A673 (cell line): ENCODE measurements around the gene PLPP2. TPM values are rescaled to one million over a fixed set of nuclear protein-coding genes. Genes with fewer than 3 reads are reported as not detected.

ENCODE experiments used
- BruUV-seq: library from RNA; stranded (reverse); fragments of 400-500 nt; replicated peaks from 2 replicates; lab custom pipeline; 2021; lab: Mats Ljungman, UMichigan
- CTCF ChIA-PET: fragments of 300-600 bp; sonication (Branson Sonifier 250); formaldehyde crosslinking; loops from one replicate; lab custom pipeline; 2022; ENCODE audit warnings: antibody characterized with exemption; lab: Charles Lee
- POLR2A ChIA-PET: fragments of 300-600 bp; sonication (Branson Sonifier 250); formaldehyde crosslinking; loops from one replicate; lab custom pipeline; 2022; ENCODE audit warnings: antibody characterized with exemption; ENCODE audit not compliant: low non-redundant PET; lab: Charles Lee
- DNase-seq: peaks from one replicate; pipeline ENCODE4 v3.0.0-alpha.2; 2015; ENCODE audit warnings: low spot score
- H3K27ac ChIP-seq: fragments of 200-600 bp; sonication (generic); 2 replicates; pipeline ENCODE4 v1.5.1; 2016; ENCODE audit warnings: mixed run types, low read depth, mild to moderate bottlenecking, mixed read lengths, antibody characterized with exemption, low read length; ENCODE audit not compliant: poor library complexity, severe bottlenecking
- H3K27me3 ChIP-seq: fragments of 200-600 bp; sonication (generic); replicated peaks from 2 replicates; pipeline ENCODE4 v1.6.1; 2017; ENCODE audit warnings: mixed run types, low read depth, mild to moderate bottlenecking, mixed read lengths, antibody characterized with exemption, low read length; ENCODE audit not compliant: insufficient read depth, poor library complexity
- H3K36me3 ChIP-seq: fragments of 200-600 bp; sonication (generic); 2 replicates; pipeline ENCODE4 v1.6.1; 2016; ENCODE audit warnings: mixed run types, mild to moderate bottlenecking, mixed read lengths, antibody characterized with exemption, low read length; ENCODE audit not compliant: insufficient read depth, poor library complexity, severe bottlenecking
- H3K4me1 ChIP-seq: fragments of 200-600 bp; sonication (generic); 2 replicates; pipeline ENCODE4 v1.6.1; 2017; ENCODE audit warnings: mixed run types, mild to moderate bottlenecking, mixed read lengths, antibody characterized with exemption, low read length; ENCODE audit not compliant: insufficient read depth, poor library complexity, severe bottlenecking
- H3K4me3 ChIP-seq: fragments of 200-600 bp; sonication (generic); 2 replicates; pipeline ENCODE4 v1.5.1; 2016; ENCODE audit warnings: low read depth, mixed run types, mild to moderate bottlenecking, mixed read lengths, low read length; ENCODE audit not compliant: poor library complexity, severe bottlenecking
- H3K9me3 ChIP-seq: fragments of 200-600 bp; sonication (generic); 2 replicates; pipeline ENCODE4 v1.6.1; 2016; ENCODE audit warnings: mixed run types, low read depth, mild to moderate bottlenecking, mixed read lengths, antibody characterized with exemption, low read length; ENCODE audit not compliant: poor library complexity, severe bottlenecking
- EZH2 ChIP-seq: fragments of 200-600 bp; sonication (generic); IDR thresholded peaks from 2 replicates; pipeline ENCODE4 v1.6.1; 2017; ENCODE audit warnings: borderline replicate concordance, low read depth, mild to moderate bottlenecking, mixed read lengths, antibody characterized with exemption, low read length; ENCODE audit not compliant: poor library complexity, severe bottlenecking
- intact Hi-C: fragments of 100-400 bp; cut with micrococcal nuclease; formaldehyde crosslinking; loops from one replicate; pipeline ENCODE4 v1.10.0; 2022; ENCODE audit not compliant: unreplicated experiment
- total RNA-seq: library from RNA; stranded (reverse); gene quantifications from 2 replicates; pipeline ENCODE4 v1.2.3, GENCODE V29; 2021
- TF ChIP-seq, protein P1 (sequence below): fragments of 300-800, 200-600 bp; sonication (generic); conservative IDR thresholded peaks from 2 replicates; pipeline ENCODE4 v1.5.1; 2017; ENCODE audit warnings: low read depth, mild to moderate bottlenecking, antibody characterized with exemption, low read length, moderate library complexity, mixed read lengths

The PLPP2 gene
- total RNA-seq, 1 experiment from 2014 or later = 2.6 TPM

DNA sequence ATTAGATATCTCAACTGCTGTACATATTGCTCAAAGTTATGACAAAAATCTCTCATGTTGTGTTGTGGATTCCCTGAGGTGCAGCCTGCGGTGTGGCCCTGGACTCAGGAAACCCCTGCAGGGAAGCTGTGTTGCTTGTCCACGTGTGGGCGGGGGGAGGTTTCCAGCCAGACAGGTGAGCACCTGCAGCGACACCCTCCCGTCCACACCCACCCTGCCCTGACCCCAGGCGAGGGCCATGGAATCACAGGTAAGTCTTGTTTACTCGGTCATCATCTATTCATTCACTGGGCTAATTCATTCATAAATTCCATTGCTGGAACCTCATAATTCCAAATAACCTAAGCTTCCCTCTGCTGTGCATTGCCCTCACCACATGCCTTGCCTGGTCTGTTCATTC is 14.1 kb downstream of the PLPP2 start:
- no peak for TF ChIP-seq EZH2
- TF ChIP-seq, protein P1, sequence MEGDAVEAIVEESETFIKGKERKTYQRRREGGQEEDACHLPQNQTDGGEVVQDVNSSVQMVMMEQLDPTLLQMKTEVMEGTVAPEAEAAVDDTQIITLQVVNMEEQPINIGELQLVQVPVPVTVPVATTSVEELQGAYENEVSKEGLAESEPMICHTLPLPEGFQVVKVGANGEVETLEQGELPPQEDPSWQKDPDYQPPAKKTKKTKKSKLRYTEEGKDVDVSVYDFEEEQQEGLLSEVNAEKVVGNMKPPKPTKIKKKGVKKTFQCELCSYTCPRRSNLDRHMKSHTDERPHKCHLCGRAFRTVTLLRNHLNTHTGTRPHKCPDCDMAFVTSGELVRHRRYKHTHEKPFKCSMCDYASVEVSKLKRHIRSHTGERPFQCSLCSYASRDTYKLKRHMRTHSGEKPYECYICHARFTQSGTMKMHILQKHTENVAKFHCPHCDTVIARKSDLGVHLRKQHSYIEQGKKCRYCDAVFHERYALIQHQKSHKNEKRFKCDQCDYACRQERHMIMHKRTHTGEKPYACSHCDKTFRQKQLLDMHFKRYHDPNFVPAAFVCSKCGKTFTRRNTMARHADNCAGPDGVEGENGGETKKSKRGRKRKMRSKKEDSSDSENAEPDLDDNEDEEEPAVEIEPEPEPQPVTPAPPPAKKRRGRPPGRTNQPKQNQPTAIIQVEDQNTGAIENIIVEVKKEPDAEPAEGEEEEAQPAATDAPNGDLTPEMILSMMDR = no peak
- Histone ChIP-seq H3K9me3 (no peaks in the 10 kb centered on the region), H3K4me1 (no peaks in the 10 kb centered on the region), H3K36me3 (no peaks in the 10 kb centered on the region), H3K27me3 (peaks cover 39% of the 10 kb centered on the region), H3K27ac (no peak overlapping the region), H3K4me3 (no peak overlapping the region)
- ChIA-PET CTCF (no interaction called here), POLR2A (no interaction called here)
- no TSS peak for BruUV-seq
- DNase-seq = no peak
- intact Hi-C loops = no loop called here

DNA sequence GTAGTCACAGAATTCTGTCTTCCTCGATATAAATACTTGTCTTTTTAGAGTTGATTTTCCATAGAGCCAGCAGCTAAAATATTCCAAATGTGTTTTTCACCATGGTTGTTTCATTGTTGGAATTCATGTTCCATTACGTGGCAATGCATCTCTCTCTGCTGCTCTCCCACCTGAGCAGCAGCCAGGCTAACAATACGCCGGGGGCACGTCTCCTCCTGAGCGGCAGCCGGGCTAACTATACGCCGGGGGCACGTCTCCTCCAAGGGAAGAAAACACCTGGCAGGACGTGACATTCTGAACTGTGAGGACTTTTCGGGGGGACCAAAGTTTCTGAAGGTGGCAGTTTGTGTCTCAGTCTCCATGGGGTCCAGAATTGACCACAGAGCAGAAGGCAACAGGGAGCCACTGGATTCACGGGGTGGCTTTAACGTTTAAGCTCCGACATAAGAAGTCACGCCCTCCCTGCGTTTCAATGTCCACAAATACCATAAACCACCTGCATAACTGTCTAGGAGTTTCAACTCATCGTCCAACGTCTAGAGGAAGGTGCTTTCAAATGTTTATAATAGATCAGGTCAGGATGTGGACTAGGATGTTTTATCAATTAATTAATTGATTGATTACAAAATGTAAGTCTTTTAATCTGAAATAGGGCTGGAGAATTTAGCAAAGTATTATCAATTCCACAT is 15.1 kb downstream of the PLPP2 start:
- TF ChIP-seq EZH2 = no peak
- TF ChIP-seq, protein P1 = no peak
- no peak for DNase-seq
- BruUV-seq = no TSS peak
- Histone ChIP-seq H3K27ac (no peak overlapping the region), H3K9me3 (no peaks in the 10 kb centered on the region), H3K4me3 (no peak overlapping the region), H3K36me3 (no peaks in the 10 kb centered on the region), H3K4me1 (no peaks in the 10 kb centered on the region), H3K27me3 (peaks cover 39% of the 10 kb centered on the region)
- CTCF ChIA-PET = no interaction called here
- POLR2A ChIA-PET = no interaction called here
- intact Hi-C loops = no loop called here

DNA sequence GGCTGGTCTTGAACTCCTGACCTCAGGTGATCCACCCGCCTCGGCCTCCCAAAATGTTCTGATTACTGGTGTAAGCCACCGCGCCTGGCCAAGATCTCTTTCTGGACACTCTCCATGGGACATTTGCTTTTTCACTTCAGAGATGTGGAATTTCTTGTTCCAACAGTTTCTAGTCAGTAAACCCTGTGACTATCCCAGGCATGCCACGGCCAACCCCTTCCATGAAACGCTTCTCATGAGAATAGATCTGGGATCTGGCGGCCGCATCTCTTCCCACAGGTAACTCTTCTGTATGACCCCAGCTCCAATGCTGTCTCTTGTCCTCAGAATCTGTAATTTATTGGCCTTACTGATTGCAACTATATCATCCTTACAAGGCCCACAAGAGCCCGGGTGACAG is 16.2 kb downstream of the PLPP2 start:
- H3K9me3 ChIP-seq = no peaks in the 10 kb centered on the region
- BruUV-seq = no TSS peak
- intact Hi-C loops = no loop called here
- DNase-seq = no peak
- H3K36me3 ChIP-seq = no peaks in the 10 kb centered on the region
- no peak overlapping the region for H3K4me3 ChIP-seq
- H3K4me1 ChIP-seq = no peaks in the 10 kb centered on the region
- POLR2A ChIA-PET = no interaction called here
- CTCF ChIA-PET = no interaction called here
- no peak overlapping the region for H3K27ac ChIP-seq
- TF ChIP-seq EZH2 = no peak
- TF ChIP-seq, protein P1 = no peak
- peaks cover 39% of the 10 kb centered on the region for H3K27me3 ChIP-seq
